ENCODE data around the gene TAF4.

The TAF4 gene

GRCh38 chr20:61941721-61942405 lies 123.8 kb downstream of the TAF4 start:
- DNase-seq (ENCODE audit: low read depth), result no peak

GRCh38 chr20:61940976-61941720 lies 124.5 kb downstream of the TAF4 start:
- DNase-seq (ENCODE audit: low read depth), result no peak

- DNase-seq (ENCODE audit: low read depth), result no peak
Observed at GRCh38 chr20:61940491-61940890, 125.2 kb downstream of the TAF4 start.

GRCh38 chr20:61939691-61940360 lies 125.9 kb downstream of the TAF4 start:
- no peak for DNase-seq (ENCODE audit: low read depth)

GRCh38 chr20:61938839-61939690 lies 126.6 kb downstream of the TAF4 start:
- no peak for DNase-seq (ENCODE audit: low read depth)

GRCh38 chr20:61937963-61938838 lies 127.5 kb downstream of the TAF4 start:
- DNase-seq (ENCODE audit: low read depth), result no peak

GRCh38 chr20:61937146-61937962 lies 128.3 kb downstream of the TAF4 start:
- no peak for DNase-seq (ENCODE audit: low read depth)

- DNase-seq (ENCODE audit: low read depth), result no peak
Observed at GRCh38 chr20:61936701-61937131, 129.0 kb downstream of the TAF4 start.

GRCh38 chr20:61935926-61936700 lies 129.6 kb downstream of the TAF4 start:
- no peak for DNase-seq (ENCODE audit: low read depth)

GRCh38 chr20:61934716-61935530 lies 130.8 kb downstream of the TAF4 start:
- DNase-seq (ENCODE audit: low read depth), result no peak

GRCh38 chr20:61933951-61934715 lies 131.5 kb downstream of the TAF4 start:
- DNase-seq (ENCODE audit: low read depth), result no peak

GRCh38 chr20:61933481-61933950 lies 132.2 kb downstream of the TAF4 start:
- no peak for DNase-seq (ENCODE audit: low read depth)

- no peak for DNase-seq (ENCODE audit: low read depth)
Observed at GRCh38 chr20:61932711-61933480, 132.8 kb downstream of the TAF4 start.

- no peak for DNase-seq (ENCODE audit: low read depth)
Observed at GRCh38 chr20:61932199-61932592, 133.5 kb downstream of the TAF4 start.

- no peak for DNase-seq (ENCODE audit: low read depth)
Observed at GRCh38 chr20:61931476-61932198, 134.0 kb downstream of the TAF4 start.
